Activated CD8-positive, alpha-beta memory T cell treated with anti-CD3 and anti-CD28 coated beads, Interleukin-2, amount 50 U/mL, for 24 hours (primary cell): ENCODE measurements around the gene NKG7.

Experiments used
- DNase-seq: peaks from one replicate; pipeline ENCODE4 v3.0.0-alpha.2; 2020; ENCODE audit errors: extremely low read depth

Gene NKG7

GRCh38 chr19:51361239-51361638 lies 11.2 kb downstream of the NKG7 start:
- DNase-seq: no peak

- no peak for DNase-seq
These were observed 13.2 kb downstream of the NKG7 start for GRCh38 chr19:51359294-51359693.

GRCh38 chr19:51357952-51358351 lies 14.5 kb downstream of the NKG7 start:
- DNase-seq: no peak

- no peak for DNase-seq
These were observed 16.2 kb downstream of the NKG7 start for GRCh38 chr19:51356159-51356801.

GRCh38 chr19:51354742-51355148 lies 17.7 kb downstream of the NKG7 start:
- no peak for DNase-seq

GRCh38 chr19:51354103-51354741 lies 18.2 kb downstream of the NKG7 start:
- no peak for DNase-seq

GRCh38 chr19:51352783-51353360 lies 19.6 kb downstream of the NKG7 start:
- no peak for DNase-seq

GRCh38 chr19:51351266-51351990 lies 21.0 kb downstream of the NKG7 start:
- DNase-seq: no peak

- DNase-seq: no peak
These were observed 25.1 kb downstream of the NKG7 start for GRCh38 chr19:51347209-51347928.

GRCh38 chr19:51346742-51347141 lies 25.7 kb downstream of the NKG7 start:
- DNase-seq: no peak

- DNase-seq: no peak
These were observed 27.3 kb downstream of the NKG7 start for GRCh38 chr19:51345076-51345620.

- DNase-seq: no peak
These were observed 29.6 kb downstream of the NKG7 start for GRCh38 chr19:51342631-51343569.

- DNase-seq: no peak
These were observed 30.4 kb downstream of the NKG7 start, which contains the start of gene VSIG10L for GRCh38 chr19:51341976-51342580. TSS of gene VSIG10L (minus strand) at chr19:51342139. CDS start at chr19:51342124, 15 bp downstream.

- no peak for DNase-seq
These were observed 31.4 kb downstream of the NKG7 start for GRCh38 chr19:51341066-51341465.

GRCh38 chr19:51339687-51340656 lies 32.5 kb downstream of the NKG7 start:
- peak; percentile 90 for DNase-seq

- no peak for DNase-seq
These were observed 33.2 kb downstream of the NKG7 start for GRCh38 chr19:51339313-51339686.

- peak; percentile 50 for DNase-seq
These were observed 33.7 kb downstream of the NKG7 start for GRCh38 chr19:51338563-51339312.
